Right atrium auricular region (tissue), 2 donors: ENCODE data around the gene CHCT1. TPM values are rescaled to one million over a fixed set of nuclear protein-coding genes. Genes with fewer than 3 reads are reported as not detected.

Experiments used
- DNase-seq: peaks from one replicate; pipeline ENCODE4 v3.0.0-alpha.2; 2019; ENCODE audit warnings: low spot score
- H3K27ac ChIP-seq, 2 donors: fragments of 200-600 bp; sonication (generic); 1 replicate in 1 of 2; 2 replicates in 1 of 2; pipeline ENCODE4 v1.5.1; 2016 to 2019
- H3K27me3 ChIP-seq, 2 donors: fragments of 200-600 bp; sonication (generic); one replicate each; pipeline versions ENCODE4 v1.5.1 to v1.6.0; 2017 to 2019
- H3K36me3 ChIP-seq: fragments of 200-600 bp; sonication (generic); one replicate; pipeline ENCODE4 v1.5.1; 2016
- H3K4me1 ChIP-seq, 2 donors: fragments of 200-600 bp; sonication (generic); one replicate each; pipeline versions ENCODE4 v1.5.1 to v1.6.0; 2017 to 2019
- H3K4me3 ChIP-seq, 2 donors: fragments of 200-600 bp; sonication (generic); 1 replicate in 1 of 2; 2 replicates in 1 of 2; pipeline ENCODE4 v1.5.1; 2017 to 2019; ENCODE audit warnings: mild to moderate bottlenecking in 1 of 2, moderate library complexity in 1 of 2
- H3K9me3 ChIP-seq, 2 donors: fragments of 200-600 bp; sonication (generic); one replicate each; pipeline ENCODE4 v1.5.1; 2019
- CTCF ChIP-seq, 2 donors: fragments of 200-600 bp; sonication (generic); IDR thresholded peaks; one replicate each; pipeline ENCODE4 v1.5.1; 2019; ENCODE audit warnings: antibody characterized with exemption in 2 of 2
- total RNA-seq, 2 donors: library from RNA; depleted of rRNA; stranded (reverse); fragments of >200 nt; gene quantifications; one replicate each; pipeline ENCODE4 v1.1.0, GENCODE V29; 2016

CHCT1 gene
- total RNA-seq, 2 donors from 2014 or later = not detected

DNA sequence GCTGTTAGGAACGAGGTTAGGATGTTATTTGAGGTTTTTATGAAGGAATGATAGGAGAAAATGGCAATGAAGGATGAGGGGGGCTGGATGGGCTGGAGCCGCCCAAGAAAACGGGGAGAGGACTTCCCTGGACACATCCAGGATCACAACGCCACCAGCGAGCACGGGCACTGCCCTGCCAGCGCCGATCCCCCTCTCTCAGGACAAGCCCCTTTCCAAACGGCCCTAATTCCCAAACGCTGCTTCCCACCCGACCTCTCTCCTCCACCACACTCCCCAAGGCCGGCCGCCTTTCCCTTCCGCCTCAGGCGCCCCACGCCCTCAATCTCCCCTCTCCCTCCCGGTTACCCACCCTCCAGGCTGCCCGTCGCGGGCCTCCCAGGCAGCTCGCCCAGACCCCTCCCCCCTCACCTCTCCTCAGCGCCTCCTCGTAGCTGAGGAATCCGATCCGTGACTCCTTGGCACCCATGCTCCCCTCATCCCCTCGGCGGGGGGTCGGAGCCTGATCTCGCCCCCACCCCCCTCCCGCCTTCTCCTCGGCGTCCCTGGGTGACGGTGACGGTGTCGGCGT is 30.7 kb upstream of the CHCT1 start:
- Histone ChIP-seq H3K27ac (peak overlapping the region; percentile 95 to 98), H3K4me3 (peak overlapping the region; percentile 71 to 92), H3K9me3 (no peaks in the 10 kb centered on the region), H3K4me1 (peaks cover 0 to 36% of the 10 kb centered on the region in 2 donors), H3K27me3 (no peaks in the 10 kb centered on the region), H3K36me3 (no peaks in the 10 kb centered on the region)
- no peak for DNase-seq
- TF ChIP-seq CTCF (IDR thresholded peaks at IDR 0.05) = no peak

DNA sequence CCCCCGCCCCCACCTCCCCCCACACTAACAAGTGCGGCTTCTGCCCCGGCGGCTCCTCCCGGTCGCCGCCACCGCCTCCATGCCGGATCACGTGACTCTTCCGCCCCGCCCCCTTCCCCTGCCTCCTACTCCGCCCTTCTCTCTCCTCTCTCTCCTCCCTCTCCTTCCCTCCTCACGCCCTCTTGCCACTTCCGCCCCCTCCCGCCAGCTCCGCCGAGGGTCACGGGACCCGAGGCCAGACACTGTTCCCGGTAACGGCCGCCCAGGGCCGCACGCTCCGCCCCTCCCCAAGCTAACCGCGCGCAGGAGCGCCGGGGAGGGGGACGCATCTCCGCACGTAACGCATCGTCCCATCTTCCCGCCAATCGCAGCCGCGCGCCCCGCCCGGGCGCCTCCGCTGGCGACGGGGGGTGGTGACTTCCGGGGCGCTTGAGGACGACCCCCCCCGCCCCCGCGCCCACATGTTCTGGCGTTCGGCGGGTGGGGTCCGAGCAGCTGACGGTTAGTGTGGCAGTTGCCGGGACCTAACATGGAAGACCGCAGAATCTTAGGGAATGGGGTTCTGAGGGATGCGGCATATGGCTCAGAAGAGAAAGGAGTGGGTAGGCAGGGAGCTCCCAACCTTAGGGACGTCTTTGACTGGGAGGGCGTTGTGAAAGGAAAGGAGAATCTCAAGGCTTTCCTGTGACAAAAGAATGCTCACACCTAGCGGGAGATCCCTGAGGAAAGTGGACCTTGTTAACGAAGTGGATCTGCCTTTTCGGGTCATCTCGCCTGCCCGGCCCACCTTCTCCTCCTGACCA is 30.0 kb upstream of the CHCT1 start, which contains the start of gene USP32:
USP32 (minus strand) TSS at position 92 of the 803 bp plus-strand sequence. CDS start 194 bp downstream, outside the sequence.
- TF ChIP-seq CTCF (IDR thresholded peaks at IDR 0.05) = peak in 1 of 2 donors; percentile 21
- Histone ChIP-seq H3K4me3 (peak within 1 kb of the TSS; percentile 71 to 92), H3K27me3 (no peaks in the 10 kb centered on the region), H3K4me1 (peaks cover 0 to 31% of the 10 kb centered on the region in 2 donors), H3K27ac (peak within 1 kb of the TSS; percentile 95 to 98), H3K36me3 (no peaks in the 10 kb centered on the region), H3K9me3 (no peaks in the 10 kb centered on the region)
- DNase-seq = peak; percentile 98

- no peak for DNase-seq
- no peaks in the 10 kb centered on the region for H3K9me3 ChIP-seq
- no peaks in the 10 kb centered on the region for H3K27me3 ChIP-seq
- H3K4me1 ChIP-seq = peaks cover 0 to 31% of the 10 kb centered on the region in 2 donors
- no peaks in the 10 kb centered on the region for H3K36me3 ChIP-seq
- H3K27ac ChIP-seq = peak overlapping the region; percentile 95 to 98
- H3K4me3 ChIP-seq = peak overlapping the region; percentile 71 to 92
- no peak for TF ChIP-seq CTCF (IDR thresholded peaks at IDR 0.05)
Observed at GRCh38 chr17:60392845-60393702, 29.2 kb upstream of the CHCT1 start.

DNA sequence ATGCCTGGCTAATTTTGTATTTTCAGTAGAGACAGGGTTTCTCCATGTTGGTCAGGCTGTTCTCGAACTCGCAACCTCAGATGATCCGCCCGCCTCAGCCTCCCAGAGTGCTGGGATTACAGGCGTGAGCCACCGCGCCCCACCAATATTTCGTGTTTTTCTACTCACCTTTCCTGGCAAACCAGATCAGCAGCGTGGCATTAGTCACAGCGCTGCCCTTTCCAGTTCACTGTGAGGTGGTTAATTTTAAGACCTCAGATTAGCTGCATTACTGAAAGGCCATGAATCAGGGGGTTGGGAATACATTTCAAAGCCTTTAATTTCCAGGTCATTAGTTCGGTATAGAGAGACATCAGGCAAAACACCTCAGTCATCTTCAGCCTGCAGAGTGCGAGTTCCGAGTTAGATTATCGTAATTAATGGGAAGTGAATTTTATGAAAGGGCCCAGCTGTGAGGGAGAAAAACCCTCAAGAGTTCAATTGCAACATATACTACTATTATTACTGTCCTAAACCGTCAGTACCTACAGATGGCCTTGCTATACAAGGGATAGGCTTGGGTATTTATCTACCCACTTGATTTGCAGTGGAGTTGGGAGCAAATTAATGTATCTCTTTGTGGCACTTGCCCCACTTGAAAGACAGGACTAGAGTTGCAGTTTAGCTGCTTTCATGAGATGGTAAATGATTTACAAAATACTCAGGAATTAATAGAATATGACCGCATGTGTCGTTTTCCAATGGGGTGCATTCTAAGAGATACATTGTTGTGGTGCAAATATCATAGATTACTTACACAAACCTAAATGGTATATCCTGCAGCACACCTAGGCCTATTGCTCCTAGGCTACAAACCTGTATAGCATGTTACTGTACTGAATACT is 28.2 kb upstream of the CHCT1 start:
- Histone ChIP-seq H3K27ac (no peak overlapping the region), H3K36me3 (no peaks in the 10 kb centered on the region), H3K27me3 (no peaks in the 10 kb centered on the region), H3K4me3 (no peak overlapping the region), H3K9me3 (no peaks in the 10 kb centered on the region), H3K4me1 (peaks cover 0 to 23% of the 10 kb centered on the region in 2 donors)
- TF ChIP-seq CTCF (IDR thresholded peaks at IDR 0.05) = no peak
- DNase-seq = no peak

- Histone ChIP-seq H3K4me3 (no peak overlapping the region), H3K4me1 (peaks cover 0 to 8% of the 10 kb centered on the region in 2 donors), H3K27ac (no peak overlapping the region), H3K36me3 (no peaks in the 10 kb centered on the region), H3K27me3 (no peaks in the 10 kb centered on the region), H3K9me3 (no peaks in the 10 kb centered on the region)
- no peak for TF ChIP-seq CTCF (IDR thresholded peaks at IDR 0.05)
- DNase-seq = no peak
Observed at GRCh38 chr17:60395508-60396065, 26.7 kb upstream of the CHCT1 start.
